Neuronal stem cell (in vitro differentiated cells): ENCODE measurements around the gene RHEB.
A peak's percentile ranks its signal among the peaks of the same experiment; 100 is the strongest.

Experiments used
- DNase-seq: peaks from one replicate; pipeline ENCODE4 v3.0.0-alpha.2; 2013; ENCODE audit warnings: low spot score
- H2AFZ ChIP-seq: one replicate; pipeline ENCODE4 v1.6.1; 2013; ENCODE audit warnings: mild to moderate bottlenecking, low read length, inconsistent platforms
- H2AK5ac ChIP-seq: 2 replicates; pipeline ENCODE4 v1.6.1; 2013; ENCODE audit warnings: low read depth, mild to moderate bottlenecking, inconsistent platforms, low read length, moderate library complexity, mixed read lengths
- H2BK120ac ChIP-seq: 2 replicates; pipeline ENCODE4 v1.6.1; 2013; ENCODE audit warnings: low read depth, mild to moderate bottlenecking, inconsistent platforms, low read length, moderate library complexity, mixed read lengths
- H2BK12ac ChIP-seq: one replicate; pipeline ENCODE4 v1.6.1; 2013; ENCODE audit warnings: low read length, inconsistent platforms
- H2BK15ac ChIP-seq: 2 replicates; pipeline ENCODE4 v1.6.1; 2013; ENCODE audit warnings: mild to moderate bottlenecking, low read length, inconsistent platforms, mixed read lengths
- H2BK5ac ChIP-seq: one replicate; pipeline ENCODE4 v1.6.1; 2013; ENCODE audit warnings: inconsistent platforms, mild to moderate bottlenecking, low read length, moderate library complexity
- H3K14ac ChIP-seq: one replicate; pipeline ENCODE4 v1.6.1; 2013; ENCODE audit warnings: low read length, inconsistent platforms
- H3K18ac ChIP-seq: 2 replicates; pipeline ENCODE4 v1.6.1; 2013; ENCODE audit warnings: low read length, inconsistent platforms
- H3K23ac ChIP-seq: 2 replicates; pipeline ENCODE4 v1.6.1; 2013; ENCODE audit warnings: low read depth, mild to moderate bottlenecking, mixed read lengths, low read length, inconsistent platforms; ENCODE audit not compliant: poor library complexity
- H3K27ac ChIP-seq: replicated peaks from 3 replicates; pipeline ENCODE4 v1.5.1; 2013; ENCODE audit warnings: low read length, inconsistent platforms
- H3K27me3 ChIP-seq, 3 experiments: 2 replicates each; pipeline ENCODE4 v1.6.1; 2013; ENCODE audit warnings: low read length in 3 of 3, mild to moderate bottlenecking in 2 of 3, inconsistent platforms in 1 of 3, low read depth in 1 of 3, mixed read lengths in 1 of 3, moderate library complexity in 1 of 3; ENCODE audit not compliant: control insufficient read depth in 3 of 3, insufficient read depth in 3 of 3
- H3K36me3 ChIP-seq, 2 donors: replicated peaks in 1 of 2; 2 replicates each; pipeline ENCODE4 v1.6.1; 2013; ENCODE audit warnings: low read length in 2 of 2; ENCODE audit not compliant: control insufficient read depth in 2 of 2, insufficient read depth in 2 of 2
- H3K4ac ChIP-seq: 2 replicates; pipeline ENCODE4 v1.6.1; 2013; ENCODE audit warnings: inconsistent platforms, mild to moderate bottlenecking, low read length, moderate library complexity
- H3K4me1 ChIP-seq, 2 donors: 1 replicate in 1 of 2; 2 replicates in 1 of 2; pipeline ENCODE4 v1.6.1; 2013; ENCODE audit warnings: low read length in 2 of 2, low read depth in 1 of 2; ENCODE audit not compliant: control insufficient read depth in 2 of 2, insufficient read depth in 1 of 2
- H3K4me2 ChIP-seq: one replicate; pipeline ENCODE4 v1.6.1; 2013; ENCODE audit warnings: mild to moderate bottlenecking, low read length, inconsistent platforms; ENCODE audit not compliant: insufficient read depth, poor library complexity, severe bottlenecking
- H3K4me3 ChIP-seq, 2 donors: 2 replicates each; pipeline ENCODE4 v1.5.1; 2013; ENCODE audit warnings: low read length in 2 of 2, mild to moderate bottlenecking in 2 of 2, inconsistent platforms in 1 of 2, moderate library complexity in 1 of 2
- H3K79me1 ChIP-seq: one replicate; pipeline ENCODE4 v1.6.1; 2013; ENCODE audit warnings: low read depth, mild to moderate bottlenecking, inconsistent platforms, low read length, moderate library complexity
- H3K9ac ChIP-seq: one replicate; pipeline ENCODE4 v1.6.1; 2013; ENCODE audit warnings: mild to moderate bottlenecking, low read depth, low read length, inconsistent platforms; ENCODE audit not compliant: poor library complexity
- H3K9me3 ChIP-seq, 2 donors: replicated peaks in 1 of 2; 2 replicates each; pipeline versions ENCODE3 to v1.6.1; 2013; ENCODE audit warnings: low read length in 2 of 2, mild to moderate bottlenecking in 2 of 2, inconsistent platforms in 1 of 2, low read depth in 1 of 2, mixed read lengths in 1 of 2, moderate library complexity in 1 of 2; ENCODE audit not compliant: control insufficient read depth in 2 of 2, insufficient read depth in 1 of 2
- H4K8ac ChIP-seq: one replicate; pipeline ENCODE4 v1.6.1; 2013; ENCODE audit warnings: low read depth, mild to moderate bottlenecking, inconsistent platforms, low read length, moderate library complexity
- H4K91ac ChIP-seq: one replicate; pipeline ENCODE4 v1.6.1; 2013; ENCODE audit warnings: low read length, low read depth, mild to moderate bottlenecking, inconsistent platforms; ENCODE audit not compliant: poor library complexity
- WGBS, 2 donors: extraction: QIAGEN DNeasy Blood & Tissue Kit; methylation state at CpG; one replicate each; pipeline ENCODE4 v1.1.7; 2013; ENCODE audit warnings: missing lambda C conversion rate in 2 of 2, mixed read lengths in 1 of 2; ENCODE audit not compliant: insufficient read length in 2 of 2, insufficient replicate concordance in 1 of 2; ENCODE audit errors: extremely low coverage in 2 of 2; 5-methylcytosine and 5-hydroxymethylcytosine counted together

RHEB gene

DNA sequence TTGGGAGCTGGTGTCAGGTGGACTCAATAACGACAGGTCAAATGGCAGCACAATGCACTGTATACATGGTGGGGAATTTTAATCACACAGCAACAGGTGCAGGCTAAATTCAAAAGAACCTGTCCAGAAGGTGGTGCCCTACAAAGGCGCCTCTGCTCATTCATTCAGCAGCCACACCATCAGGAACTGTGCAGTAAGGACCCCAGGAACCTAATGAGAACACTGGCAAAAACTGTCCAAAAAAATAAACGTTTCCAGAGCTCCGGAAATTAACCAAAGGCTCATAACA lies 57.8 kb downstream of the RHEB start:
- H3K4me1 ChIP-seq = peaks cover 14 to 18% of the 10 kb centered on the region in 2 donors
- no peak overlapping the region for H2BK15ac ChIP-seq
- H4K8ac ChIP-seq = no peak overlapping the region
- no peak overlapping the region for H3K18ac ChIP-seq
- H3K14ac ChIP-seq = no peak overlapping the region
- WGBS, 2 donors = no CpG with 5 or more reads among the region's 4 CpGs
- no peak for DNase-seq
- no peak overlapping the region for H3K27ac ChIP-seq
- peaks cover 16 to 39% of the 10 kb centered on the region in 2 donors for H3K9me3 ChIP-seq
- no peak overlapping the region for H3K4me3 ChIP-seq
- H3K4me2 ChIP-seq = no peak overlapping the region
- H3K27me3 ChIP-seq = no peaks in the 10 kb centered on the region
- H3K36me3 ChIP-seq = peaks cover 19 to 28% of the 10 kb centered on the region in 2 donors
- H3K23ac ChIP-seq = no peak overlapping the region
- H2BK5ac ChIP-seq = no peak overlapping the region
- H2AK5ac ChIP-seq = no peak overlapping the region
- no peaks in the 10 kb centered on the region for H3K79me1 ChIP-seq
- H2AFZ ChIP-seq = no peak overlapping the region
- H4K91ac ChIP-seq = no peak overlapping the region
- no peak overlapping the region for H2BK120ac ChIP-seq
- H3K4ac ChIP-seq = no peak overlapping the region
- H2BK12ac ChIP-seq = no peak overlapping the region
- no peak overlapping the region for H3K9ac ChIP-seq

DNA sequence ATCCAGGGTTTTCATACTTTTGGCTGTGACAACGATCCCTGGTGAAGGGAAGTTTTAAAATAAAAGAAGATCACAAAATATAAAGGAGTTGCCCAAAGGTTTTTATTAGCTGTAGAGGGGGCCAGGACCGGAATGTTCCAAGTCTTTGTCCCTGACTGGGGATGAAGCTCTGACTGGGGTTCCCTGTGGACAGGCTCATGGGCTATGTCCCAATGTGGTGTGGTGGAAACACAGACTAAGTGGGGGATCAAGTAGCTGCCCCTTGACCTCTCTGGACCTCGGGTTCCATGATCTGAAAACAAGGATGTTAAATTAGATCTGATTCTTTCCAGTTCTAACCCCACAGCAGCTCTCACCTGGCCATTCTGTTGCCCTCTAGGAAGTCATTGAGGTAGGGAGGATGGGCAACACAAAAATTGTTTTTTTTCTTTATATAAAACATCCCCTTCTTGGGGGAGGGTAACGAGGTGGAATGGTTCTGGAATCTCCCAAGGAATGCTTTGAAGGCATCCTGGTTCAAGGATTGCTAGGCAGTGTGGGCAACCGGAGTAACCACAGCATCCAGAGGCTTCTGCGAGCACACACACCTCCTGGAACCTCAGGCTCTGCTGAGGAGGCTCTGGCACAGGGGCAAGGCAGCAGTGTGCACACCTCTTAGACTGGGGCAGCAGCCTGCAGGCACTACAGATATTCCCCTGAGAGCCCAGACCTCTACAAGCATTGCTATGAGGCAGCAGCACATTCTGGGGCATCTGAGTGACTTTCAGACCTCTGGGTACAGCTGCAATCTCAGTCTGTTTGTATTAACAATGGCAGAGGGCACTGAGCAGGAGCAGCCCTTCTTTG lies 58.4 kb downstream of the RHEB start:
- Histone ChIP-seq H3K36me3 (peaks cover 17 to 24% of the 10 kb centered on the region in 2 donors), H3K23ac (no peak overlapping the region), H2AFZ (no peak overlapping the region), H2BK120ac (no peak overlapping the region), H3K4me2 (no peak overlapping the region), H2BK12ac (no peak overlapping the region), H2BK5ac (peak overlapping the region; percentile 62), H3K18ac (no peak overlapping the region), H3K27ac (no peak overlapping the region), H3K9me3 (peaks cover 16 to 40% of the 10 kb centered on the region in 2 donors), H2BK15ac (no peak overlapping the region), H3K14ac (no peak overlapping the region), H3K79me1 (no peaks in the 10 kb centered on the region), H3K4ac (no peak overlapping the region), H3K27me3 (no peaks in the 10 kb centered on the region), H3K4me3 (no peak overlapping the region), H4K8ac (no peak overlapping the region), H3K4me1 (peaks cover 15 to 24% of the 10 kb centered on the region in 2 donors), H3K9ac (no peak overlapping the region), H2AK5ac (no peak overlapping the region), H4K91ac (no peak overlapping the region)
- no peak for DNase-seq
- WGBS, 2 donors = no CpG with 5 or more reads among the region's 6 CpGs

DNA sequence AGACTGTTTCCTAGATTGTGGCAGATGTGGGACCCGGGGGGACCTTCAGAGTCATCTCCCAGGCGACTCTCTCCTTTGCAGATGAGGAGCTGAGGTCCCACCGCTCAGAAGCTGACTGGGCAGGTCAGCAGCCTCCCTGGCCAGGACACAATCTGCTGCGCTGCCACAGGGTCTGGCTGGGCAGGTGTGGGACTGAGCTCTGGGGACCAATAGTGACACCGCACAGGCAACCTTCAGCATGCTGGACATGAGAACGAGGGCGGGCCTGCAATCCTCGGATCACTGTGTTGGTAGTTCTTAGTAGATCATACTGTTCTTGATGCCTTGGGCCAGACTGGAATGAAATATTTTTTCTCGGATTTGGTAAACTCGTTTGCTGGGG lies 59.2 kb downstream of the RHEB start:
- Histone ChIP-seq H2AK5ac (peak overlapping the region; percentile 24), H3K23ac (peak overlapping the region; percentile 58), H3K4me3 (no peak overlapping the region)

DNA sequence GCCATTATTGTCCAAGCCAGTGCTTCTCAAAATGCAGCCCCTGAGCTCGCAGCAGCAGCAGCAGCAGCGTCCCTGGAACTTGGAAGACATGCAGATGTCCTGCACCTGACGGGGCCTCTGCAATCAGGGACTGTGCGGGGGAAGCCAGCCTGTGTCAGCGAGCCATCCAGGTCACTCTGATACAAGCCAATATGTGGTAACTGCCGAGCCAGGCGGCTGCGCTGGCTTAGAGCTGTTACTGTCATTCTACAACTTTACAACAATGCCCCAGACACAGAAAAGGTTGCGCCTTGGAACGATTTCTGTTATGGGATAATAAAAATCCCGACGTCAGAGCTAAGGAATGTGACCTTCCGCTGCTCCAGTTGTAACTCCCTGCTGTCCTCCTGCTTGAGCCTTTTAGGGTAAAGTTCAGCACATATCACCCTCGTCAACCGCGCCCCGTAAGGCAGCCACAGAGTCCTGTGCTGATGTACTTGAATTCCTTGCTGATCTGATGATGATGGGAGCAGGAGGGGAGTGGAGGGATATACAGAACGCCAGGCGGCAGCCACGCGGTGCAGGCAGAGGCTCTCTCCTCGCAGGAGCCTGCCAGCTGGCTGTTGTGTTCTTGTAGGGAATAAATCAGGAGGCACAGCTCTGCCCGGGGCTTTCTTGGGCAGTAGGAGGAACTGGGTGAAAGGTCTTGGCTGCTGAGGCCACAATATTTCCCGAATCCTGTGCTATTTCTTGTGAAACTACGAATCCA lies 59.8 kb downstream of the RHEB start:
- Histone ChIP-seq H3K79me1 (no peaks in the 10 kb centered on the region), H3K14ac (no peak overlapping the region), H3K27ac (peak overlapping the region; percentile 24), H3K9ac (no peak overlapping the region), H2AFZ (peak overlapping the region; percentile 45), H3K4ac (no peak overlapping the region), H2BK15ac (no peak overlapping the region), H3K18ac (peak overlapping the region; percentile 80), H4K91ac (no peak overlapping the region), H2BK5ac (peak overlapping the region; percentile 62), H3K4me3 (peak overlapping the region in 1 of 2 donors; percentile 28), H3K23ac (no peak overlapping the region), H3K36me3 (peaks cover 7 to 10% of the 10 kb centered on the region in 2 donors), H2AK5ac (peak overlapping the region; percentile 24), H2BK120ac (no peak overlapping the region), H3K9me3 (peaks cover 14 to 35% of the 10 kb centered on the region in 2 donors), H3K27me3 (no peaks in the 10 kb centered on the region), H3K4me2 (peak overlapping the region; percentile 12), H3K4me1 (peaks cover 15 to 26% of the 10 kb centered on the region in 2 donors), H4K8ac (no peak overlapping the region), H2BK12ac (peak overlapping the region; percentile 33)
- peak; percentile 33 for DNase-seq
- WGBS, 2 donors = no CpG with 5 or more reads among the region's 25 CpGs

More for the DNA sequence above, 59.2 kb downstream of the RHEB start:
- H3K27ac ChIP-seq = peak overlapping the region; percentile 24
- peak overlapping the region; percentile 62 for H2BK5ac ChIP-seq
- H2BK12ac ChIP-seq = peak overlapping the region; percentile 33
- H3K79me1 ChIP-seq = no peaks in the 10 kb centered on the region
- WGBS, 2 donors = no CpG with 5 or more reads among the region's 10 CpGs
- no peak overlapping the region for H2BK120ac ChIP-seq
- no peak for DNase-seq
- no peak overlapping the region for H4K8ac ChIP-seq
- peak overlapping the region; percentile 63 for H3K9ac ChIP-seq
- H3K4me1 ChIP-seq = peaks cover 15 to 26% of the 10 kb centered on the region in 2 donors
- H4K91ac ChIP-seq = no peak overlapping the region
- H2BK15ac ChIP-seq = no peak overlapping the region
- H3K9me3 ChIP-seq = peaks cover 14 to 40% of the 10 kb centered on the region in 2 donors
- H3K27me3 ChIP-seq = no peaks in the 10 kb centered on the region
- peak overlapping the region; percentile 80 for H3K18ac ChIP-seq
- no peak overlapping the region for H3K4me2 ChIP-seq
- peaks cover 11 to 16% of the 10 kb centered on the region in 2 donors for H3K36me3 ChIP-seq
- H3K14ac ChIP-seq = no peak overlapping the region
- peak overlapping the region; percentile 45 for H2AFZ ChIP-seq
- no peak overlapping the region for H3K4ac ChIP-seq
